GM12874 (cell line): Measurements from ENCODE around the gene RAB13.

Source experiments
- CTCF ChIP-seq: IDR thresholded peaks from 2 replicates; pipeline ENCODE4 v1.5.1; 2011; ENCODE audit warnings: low read depth, mild to moderate bottlenecking, control low read depth, low read length, moderate library complexity; ENCODE audit not compliant: insufficient read depth

Gene RAB13

GRCh38 chr1:153985941-153986761 is at the start of gene RAB13:
TSS of gene RAB13 (minus strand) at chr1:153986339. CDS start at chr1:153986236, 103 bp downstream.
- no peak for TF ChIP-seq CTCF

GRCh38 chr1:154019940-154020339 is 33.8 kb upstream of the RAB13 start:
- TF ChIP-seq CTCF: no peak

GRCh38 chr1:154019269-154019668 is 33.1 kb upstream of the RAB13 start:
- TF ChIP-seq CTCF: no peak

- no peak for TF ChIP-seq CTCF
Measured at GRCh38 chr1:154014154-154014907, 28.2 kb upstream of the RAB13 start.

GRCh38 chr1:154012129-154012528 is 26.0 kb upstream of the RAB13 start:
- TF ChIP-seq CTCF: no peak

- no peak for TF ChIP-seq CTCF
Measured at GRCh38 chr1:154006136-154006535, 20.0 kb upstream of the RAB13 start.

GRCh38 chr1:154000420-154000819 is 14.3 kb upstream of the RAB13 start:
- no peak for TF ChIP-seq CTCF
